PC-9 (cell line): ENCODE results near the gene HMX1. TPM values are rescaled to one million over a fixed set of nuclear protein-coding genes. Genes with fewer than 3 reads are reported as not detected.

Experiments
- BruUV-seq: library from RNA; stranded (reverse); fragments of 400-500 nt; replicated peaks from 2 replicates; lab custom pipeline; 2021; lab: Mats Ljungman, UMichigan
- CTCF ChIA-PET: fragments of 300-600 bp; sonication (Branson Sonifier 250); formaldehyde crosslinking; loops from one replicate; lab custom pipeline; 2022; ENCODE audit warnings: antibody characterized with exemption; lab: Charles Lee
- POLR2A ChIA-PET: fragments of 300-600 bp; sonication (Branson Sonifier 250); formaldehyde crosslinking; loops from one replicate; lab custom pipeline; 2022; ENCODE audit warnings: antibody characterized with exemption; ENCODE audit not compliant: unreplicated experiment; lab: Charles Lee
- DNase-seq, 2 experiments: peaks; one replicate each; pipeline versions ENCODE4 v3.0.0 to v3.0.0-alpha.2; 2015 to 2022; ENCODE audit warnings: mixed read lengths in 1 of 2
- H2AFZ ChIP-seq: fragments of 200-600 bp; sonication (generic); 2 replicates; pipeline ENCODE4 v1.8.1; 2017; ENCODE audit warnings: antibody characterized with exemption
- H3F3A ChIP-seq: fragments of 200-600 bp; sonication (generic); 2 replicates; pipeline ENCODE4 v1.8.1; 2017; ENCODE audit warnings: antibody characterized with exemption, mild to moderate bottlenecking, low read depth; ENCODE audit not compliant: insufficient read depth
- H3K27ac ChIP-seq: fragments of 200-600 bp; sonication (generic); 2 replicates; pipeline ENCODE4 v1.6.1; 2016; ENCODE audit warnings: mixed run types
- H3K27me3 ChIP-seq: fragments of 200-600 bp; sonication (generic); 2 replicates; pipeline ENCODE4 v1.6.1; 2016; ENCODE audit warnings: low read depth, mixed run types; ENCODE audit not compliant: insufficient read depth
- H3K36me3 ChIP-seq: fragments of 200-600 bp; sonication (generic); 2 replicates; pipeline ENCODE4 v1.6.1; 2016; ENCODE audit warnings: low read depth, mixed run types
- H3K4me1 ChIP-seq: fragments of 200-600 bp; sonication (generic); replicated peaks from 2 replicates; pipeline ENCODE4 v1.6.1; 2016; ENCODE audit warnings: mixed run types; ENCODE audit not compliant: insufficient read depth
- H3K4me2 ChIP-seq: fragments of 200-600 bp; sonication (generic); 2 replicates; pipeline ENCODE4 v1.6.1; 2017; ENCODE audit warnings: mixed run types
- H3K4me3 ChIP-seq: fragments of 200-600 bp; sonication (generic); 2 replicates; pipeline ENCODE4 v1.6.1; 2016; ENCODE audit warnings: mixed run types
- H3K79me2 ChIP-seq: fragments of 200-600 bp; sonication (generic); 2 replicates; pipeline ENCODE4 v1.6.1; 2017; ENCODE audit warnings: low read depth, mixed run types
- H3K9me2 ChIP-seq: fragments of 200-600 bp; sonication (generic); 2 replicates; pipeline ENCODE4 v1.8.1; 2017; ENCODE audit warnings: mild to moderate bottlenecking; ENCODE audit not compliant: insufficient read depth
- H3K9me3 ChIP-seq: fragments of 200-600 bp; sonication (generic); 2 replicates; pipeline ENCODE4 v1.8.1; 2016; ENCODE audit warnings: low read depth; ENCODE audit not compliant: insufficient read depth
- H4K20me1 ChIP-seq: fragments of 200-600 bp; sonication (generic); 2 replicates; pipeline ENCODE4 v1.8.1; 2017; ENCODE audit not compliant: insufficient read depth
- EZH2 ChIP-seq: fragments of 200-600 bp; sonication (generic); IDR thresholded peaks from 2 replicates; pipeline ENCODE4 v1.8.0; 2017; ENCODE audit warnings: antibody characterized with exemption, low read depth
- intact Hi-C: fragments of 100-400 bp; cut with micrococcal nuclease; formaldehyde crosslinking; loops from one replicate; pipeline ENCODE4 v1.10.0; 2022; ENCODE audit not compliant: unreplicated experiment
- total RNA-seq: library from RNA; stranded (reverse); gene quantifications from 2 replicates; pipeline ENCODE4 v1.2.3, GENCODE V29; 2021
- TF ChIP-seq, protein P1 (sequence below): fragments of 200-600 bp; sonication (generic); conservative IDR thresholded peaks from 2 replicates; pipeline ENCODE4 v1.6.1; 2017; ENCODE audit warnings: mixed run types, antibody characterized with exemption, mild to moderate bottlenecking, moderate library complexity

The HMX1 gene
- total RNA-seq, 1 experiment from 2014 or later, result not detected

GRCh38 chr4:8880851-8881250 lies 9.2 kb upstream of the HMX1 start:
- DNase-seq, result no peak
- TF ChIP-seq, protein P1, sequence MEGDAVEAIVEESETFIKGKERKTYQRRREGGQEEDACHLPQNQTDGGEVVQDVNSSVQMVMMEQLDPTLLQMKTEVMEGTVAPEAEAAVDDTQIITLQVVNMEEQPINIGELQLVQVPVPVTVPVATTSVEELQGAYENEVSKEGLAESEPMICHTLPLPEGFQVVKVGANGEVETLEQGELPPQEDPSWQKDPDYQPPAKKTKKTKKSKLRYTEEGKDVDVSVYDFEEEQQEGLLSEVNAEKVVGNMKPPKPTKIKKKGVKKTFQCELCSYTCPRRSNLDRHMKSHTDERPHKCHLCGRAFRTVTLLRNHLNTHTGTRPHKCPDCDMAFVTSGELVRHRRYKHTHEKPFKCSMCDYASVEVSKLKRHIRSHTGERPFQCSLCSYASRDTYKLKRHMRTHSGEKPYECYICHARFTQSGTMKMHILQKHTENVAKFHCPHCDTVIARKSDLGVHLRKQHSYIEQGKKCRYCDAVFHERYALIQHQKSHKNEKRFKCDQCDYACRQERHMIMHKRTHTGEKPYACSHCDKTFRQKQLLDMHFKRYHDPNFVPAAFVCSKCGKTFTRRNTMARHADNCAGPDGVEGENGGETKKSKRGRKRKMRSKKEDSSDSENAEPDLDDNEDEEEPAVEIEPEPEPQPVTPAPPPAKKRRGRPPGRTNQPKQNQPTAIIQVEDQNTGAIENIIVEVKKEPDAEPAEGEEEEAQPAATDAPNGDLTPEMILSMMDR, result no peak
- TF ChIP-seq EZH2, result no peak
- Histone ChIP-seq H3K9me2 (no peaks in the 10 kb centered on the region), H3K4me2 (no peak overlapping the region), H3K79me2 (no peaks in the 10 kb centered on the region), H2AFZ (no peak overlapping the region), H3K4me1 (no peaks in the 10 kb centered on the region), H3K36me3 (no peaks in the 10 kb centered on the region), H3K27me3 (peaks cover 83% of the 10 kb centered on the region), H3K9me3 (no peaks in the 10 kb centered on the region), H3K27ac (no peak overlapping the region), H3F3A (no peaks in the 10 kb centered on the region), H4K20me1 (no peaks in the 10 kb centered on the region), H3K4me3 (no peak overlapping the region)
- POLR2A ChIA-PET, result no interaction called here
- CTCF ChIA-PET, result no interaction called here
- intact Hi-C loops, result no loop called here
- BruUV-seq, result no TSS peak

- TF ChIP-seq, protein P1, result no peak
- TF ChIP-seq EZH2, result no peak
- intact Hi-C loops, result no loop called here
- no peak overlapping the region for H3K27ac ChIP-seq
- no peak overlapping the region for H3K4me2 ChIP-seq
- no peak for DNase-seq
- no peaks in the 10 kb centered on the region for H3K36me3 ChIP-seq
- no peak overlapping the region for H2AFZ ChIP-seq
- H3K9me3 ChIP-seq, result no peaks in the 10 kb centered on the region
- peaks cover 86% of the 10 kb centered on the region for H3K27me3 ChIP-seq
- ChIA-PET CTCF (no interaction called here), POLR2A (no interaction called here)
- no peaks in the 10 kb centered on the region for H4K20me1 ChIP-seq
- H3F3A ChIP-seq, result no peaks in the 10 kb centered on the region
- no peaks in the 10 kb centered on the region for H3K79me2 ChIP-seq
- H3K9me2 ChIP-seq, result no peaks in the 10 kb centered on the region
- no peak overlapping the region for H3K4me3 ChIP-seq
- H3K4me1 ChIP-seq, result no peaks in the 10 kb centered on the region
- no TSS peak for BruUV-seq
Measured at GRCh38 chr4:8879574-8879973, 7.9 kb upstream of the HMX1 start.

- H3K4me3 ChIP-seq, result no peak overlapping the region
- no peak overlapping the region for H3K4me2 ChIP-seq
- H4K20me1 ChIP-seq, result no peaks in the 10 kb centered on the region
- no peak for DNase-seq
- no peaks in the 10 kb centered on the region for H3K4me1 ChIP-seq
- peaks cover 75% of the 10 kb centered on the region for H3K27me3 ChIP-seq
- H3K36me3 ChIP-seq, result no peaks in the 10 kb centered on the region
- BruUV-seq, result no TSS peak
- TF ChIP-seq EZH2, result no peak
- TF ChIP-seq, protein P1, result no peak
- H3K9me2 ChIP-seq, result no peaks in the 10 kb centered on the region
- H3K27ac ChIP-seq, result no peak overlapping the region
- intact Hi-C loops, result no loop called here
- no peaks in the 10 kb centered on the region for H3K79me2 ChIP-seq
- POLR2A ChIA-PET, result no interaction called here
- CTCF ChIA-PET, result no interaction called here
- H3K9me3 ChIP-seq, result no peaks in the 10 kb centered on the region
- H2AFZ ChIP-seq, result no peak overlapping the region
- no peaks in the 10 kb centered on the region for H3F3A ChIP-seq
Measured at GRCh38 chr4:8878421-8878820, 6.8 kb upstream of the HMX1 start.
